Astrocyte (in vitro differentiated cells and primary cell): ENCODE results near the gene TCEAL6. TPM values are rescaled to one million over a fixed set of nuclear protein-coding genes. Genes with fewer than 3 reads are reported as not detected.
"Not testable (repeated sequence)": the region's sequence is repeated elsewhere in the genome, so short reads cannot be mapped to it uniquely, and the experiment has no call there.

ENCODE experiments used
- DNase-seq: peaks from one replicate; pipeline ENCODE4 v3.0.0-alpha.2; 2010; ENCODE audit warnings: low read depth
- FAIRE-seq: peaks from 2 replicates; lab custom pipeline; 2011; peaks lifted over from hg19 to GRCh38; lab: Jason Lieb, UNC
- H2AFZ ChIP-seq: 2 replicates; pipeline ENCODE4 v1.6.0; 2012; ENCODE audit warnings: low read depth, low read length, inconsistent platforms
- H3K27ac ChIP-seq: 2 replicates; pipeline ENCODE4 v1.5.1; 2011; ENCODE audit warnings: low read depth, low read length, inconsistent platforms
- H3K27me3 ChIP-seq: 2 replicates; pipeline ENCODE4 v1.6.0; 2011; ENCODE audit warnings: low read length, inconsistent platforms; ENCODE audit not compliant: insufficient read depth
- H3K36me3 ChIP-seq: 2 replicates; pipeline ENCODE4 v1.5.1; 2011; ENCODE audit warnings: low read length, inconsistent platforms; ENCODE audit not compliant: insufficient read depth
- H3K4me1 ChIP-seq: 2 replicates; pipeline ENCODE4 v1.5.1; 2011; ENCODE audit warnings: low read length, inconsistent platforms; ENCODE audit not compliant: insufficient read depth
- H3K4me2 ChIP-seq: 2 replicates; pipeline ENCODE4 v1.6.0; 2012; ENCODE audit warnings: low read length, inconsistent platforms
- H3K4me3 ChIP-seq: 2 replicates; pipeline ENCODE4 v1.5.1; 2011; ENCODE audit warnings: low read depth, mild to moderate bottlenecking, low read length, inconsistent platforms; ENCODE audit not compliant: insufficient read depth
- H3K79me2 ChIP-seq: 2 replicates; pipeline ENCODE4 v1.6.0; 2012; ENCODE audit warnings: mild to moderate bottlenecking, low read length, inconsistent platforms; ENCODE audit not compliant: insufficient read depth
- H3K9ac ChIP-seq: 2 replicates; pipeline ENCODE4 v1.6.0; 2012; ENCODE audit warnings: mild to moderate bottlenecking, low read length, inconsistent platforms
- H3K9me3 ChIP-seq: 2 replicates; pipeline ENCODE4 v1.5.1; 2012; ENCODE audit warnings: low read depth, mild to moderate bottlenecking, low read length, inconsistent platforms; ENCODE audit not compliant: insufficient read depth
- H4K20me1 ChIP-seq: 2 replicates; pipeline ENCODE4 v1.6.0; 2012; ENCODE audit warnings: low read length, inconsistent platforms; ENCODE audit not compliant: insufficient read depth
- H3K27ac Mint-ChIP-seq: one replicate; pipeline ENCODE4 v1.8.0; 2021; ENCODE audit warnings: mild to moderate bottlenecking, mixed read lengths; ENCODE audit not compliant: unreplicated experiment
- H3K27me3 Mint-ChIP-seq: one replicate; pipeline ENCODE4 v1.8.0; 2021; ENCODE audit warnings: low read depth, mixed read lengths; ENCODE audit not compliant: unreplicated experiment
- H3K36me3 Mint-ChIP-seq: one replicate; pipeline ENCODE4 v1.8.0; 2021; ENCODE audit warnings: low read depth, mixed read lengths; ENCODE audit not compliant: unreplicated experiment
- H3K4me1 Mint-ChIP-seq: one replicate; pipeline ENCODE4 v1.8.0; 2021; ENCODE audit warnings: low read depth, mixed read lengths; ENCODE audit not compliant: unreplicated experiment
- H3K4me3 Mint-ChIP-seq: one replicate; pipeline ENCODE4 v1.8.0; 2021; ENCODE audit warnings: mild to moderate bottlenecking, moderate library complexity, mixed read lengths; ENCODE audit not compliant: unreplicated experiment
- H3K9me3 Mint-ChIP-seq: one replicate; pipeline ENCODE4 v1.8.0; 2021; ENCODE audit warnings: mild to moderate bottlenecking, mixed read lengths; ENCODE audit not compliant: unreplicated experiment
- EZH2 ChIP-seq: IDR thresholded peaks from 2 replicates; pipeline ENCODE4 v1.6.1; 2012; ENCODE audit warnings: mild to moderate bottlenecking, low read length, inconsistent platforms; ENCODE audit not compliant: insufficient read depth
- total RNA-seq: library from RNA; stranded (reverse); gene quantifications from 2 replicates; pipeline ENCODE4 v1.2.1, GENCODE V29; 2021
- TF ChIP-seq, protein P1 (sequence below): IDR thresholded peaks from 2 replicates; pipeline ENCODE4 v1.5.1; 2011; ENCODE audit warnings: low read depth, mild to moderate bottlenecking, inconsistent platforms, low read length, moderate library complexity; ENCODE audit not compliant: insufficient read depth

Gene TCEAL6
- total RNA-seq, 1 donor from 2014 or later, result not detected

DNA sequence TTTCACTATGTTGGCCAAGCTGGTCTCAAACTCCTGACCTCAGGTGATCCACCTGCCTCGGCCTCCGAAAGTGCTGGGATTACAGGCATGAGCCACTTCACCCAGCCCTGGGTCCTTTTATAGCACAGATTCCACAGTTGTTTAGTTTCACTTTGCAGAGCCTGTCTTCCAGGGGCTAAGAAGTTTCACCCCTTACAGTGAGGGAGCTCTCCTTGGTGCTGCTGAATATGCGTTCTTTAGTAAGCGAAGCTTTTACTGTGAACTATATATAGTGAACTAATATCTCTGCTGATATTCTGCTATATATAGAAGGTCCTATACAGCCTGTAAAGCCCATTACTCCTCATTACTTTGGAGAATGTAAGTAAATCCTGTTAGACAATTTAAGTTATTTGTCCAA, 4.2 kb downstream of the TCEAL6 start:
- Histone ChIP-seq H3K27me3 (no peaks in the 10 kb centered on the region), H2AFZ (no peak overlapping the region), H4K20me1 (no peaks in the 10 kb centered on the region), H3K9ac (no peak overlapping the region), H3K79me2 (no peaks in the 10 kb centered on the region), H3K9me3 (no peaks in the 10 kb centered on the region), H3K36me3 (no peaks in the 10 kb centered on the region), H3K4me3 (no peak overlapping the region), H3K4me1 (no peaks in the 10 kb centered on the region), H3K27ac (no peak overlapping the region), H3K4me2 (no peak overlapping the region)
- peaks cover 9% of the 10 kb centered on the region for H3K27me3 Mint-ChIP-seq
- TF ChIP-seq, protein P1, sequence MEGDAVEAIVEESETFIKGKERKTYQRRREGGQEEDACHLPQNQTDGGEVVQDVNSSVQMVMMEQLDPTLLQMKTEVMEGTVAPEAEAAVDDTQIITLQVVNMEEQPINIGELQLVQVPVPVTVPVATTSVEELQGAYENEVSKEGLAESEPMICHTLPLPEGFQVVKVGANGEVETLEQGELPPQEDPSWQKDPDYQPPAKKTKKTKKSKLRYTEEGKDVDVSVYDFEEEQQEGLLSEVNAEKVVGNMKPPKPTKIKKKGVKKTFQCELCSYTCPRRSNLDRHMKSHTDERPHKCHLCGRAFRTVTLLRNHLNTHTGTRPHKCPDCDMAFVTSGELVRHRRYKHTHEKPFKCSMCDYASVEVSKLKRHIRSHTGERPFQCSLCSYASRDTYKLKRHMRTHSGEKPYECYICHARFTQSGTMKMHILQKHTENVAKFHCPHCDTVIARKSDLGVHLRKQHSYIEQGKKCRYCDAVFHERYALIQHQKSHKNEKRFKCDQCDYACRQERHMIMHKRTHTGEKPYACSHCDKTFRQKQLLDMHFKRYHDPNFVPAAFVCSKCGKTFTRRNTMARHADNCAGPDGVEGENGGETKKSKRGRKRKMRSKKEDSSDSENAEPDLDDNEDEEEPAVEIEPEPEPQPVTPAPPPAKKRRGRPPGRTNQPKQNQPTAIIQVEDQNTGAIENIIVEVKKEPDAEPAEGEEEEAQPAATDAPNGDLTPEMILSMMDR, result no peak
- TF ChIP-seq EZH2, result no peak
- no peaks in the 10 kb centered on the region for H3K4me1 Mint-ChIP-seq
- DNase-seq, result no peak
- H3K36me3 Mint-ChIP-seq, result no peaks in the 10 kb centered on the region
- H3K9me3 Mint-ChIP-seq, result no peaks in the 10 kb centered on the region
- no peak for FAIRE-seq
- H3K4me3 Mint-ChIP-seq, result no peak overlapping the region
- no peak overlapping the region for H3K27ac Mint-ChIP-seq

DNA sequence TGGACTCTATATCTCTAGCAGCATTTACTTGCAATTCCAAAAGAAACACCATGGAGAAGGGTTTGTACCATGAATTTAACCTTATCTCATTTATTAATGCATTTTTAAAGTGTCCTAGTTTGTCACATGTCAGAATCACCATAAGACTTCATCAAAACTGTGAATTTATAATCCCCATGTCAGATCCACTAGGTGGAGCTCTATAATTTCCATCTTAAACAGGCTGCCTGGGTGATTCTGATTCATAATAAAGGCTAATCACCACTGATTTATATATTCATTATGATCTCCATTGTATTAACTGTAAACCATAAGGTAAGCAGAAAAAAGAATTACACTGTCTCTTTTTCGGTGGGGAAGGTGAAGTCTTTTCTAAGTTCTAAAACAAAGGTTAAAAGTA, 12.8 kb downstream of the TCEAL6 start:
- H3K9me3 Mint-ChIP-seq, result no peaks in the 10 kb centered on the region
- Histone ChIP-seq H3K4me2 (no peak overlapping the region), H3K9me3 (no peaks in the 10 kb centered on the region), H3K27me3 (no peaks in the 10 kb centered on the region), H4K20me1 (no peaks in the 10 kb centered on the region), H3K4me3 (no peak overlapping the region), H3K27ac (no peak overlapping the region), H3K4me1 (no peaks in the 10 kb centered on the region), H3K9ac (no peak overlapping the region), H3K79me2 (no peaks in the 10 kb centered on the region), H3K36me3 (no peaks in the 10 kb centered on the region), H2AFZ (no peak overlapping the region)
- no peak overlapping the region for H3K27ac Mint-ChIP-seq
- H3K27me3 Mint-ChIP-seq, result peaks cover 29% of the 10 kb centered on the region
- no peak for DNase-seq
- no peak for TF ChIP-seq EZH2
- TF ChIP-seq, protein P1, result no peak
- H3K4me3 Mint-ChIP-seq, result no peak overlapping the region
- FAIRE-seq, result peak; percentile 91
- H3K4me1 Mint-ChIP-seq, result no peaks in the 10 kb centered on the region
- no peaks in the 10 kb centered on the region for H3K36me3 Mint-ChIP-seq

DNA sequence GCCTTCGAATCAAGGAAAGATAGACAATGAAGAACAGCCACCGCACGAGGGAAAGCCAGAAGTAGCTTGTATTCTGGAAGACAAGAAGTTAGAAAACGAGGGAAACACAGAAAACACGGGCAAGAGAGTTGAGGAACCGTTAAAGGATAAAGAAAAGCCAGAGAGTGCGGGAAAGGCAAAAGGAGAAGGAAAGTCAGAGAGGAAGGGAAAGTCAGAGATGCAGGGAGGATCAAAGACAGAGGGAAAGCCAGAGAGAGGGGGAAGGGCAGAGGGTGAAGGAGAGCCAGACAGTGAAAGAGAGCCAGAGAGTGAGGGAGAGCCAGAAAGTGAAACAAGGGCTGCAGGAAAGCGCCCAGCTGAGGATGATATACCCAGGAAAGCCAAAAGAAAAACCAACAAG, 15.4 kb downstream of the TCEAL6 start:
- Histone ChIP-seq H3K9me3 (no peaks in the 10 kb centered on the region), H3K27me3 (no peaks in the 10 kb centered on the region), H3K27ac (no peak overlapping the region), H3K36me3 (no peaks in the 10 kb centered on the region), H3K79me2 (no peaks in the 10 kb centered on the region), H4K20me1 (no peaks in the 10 kb centered on the region), H2AFZ (no peak overlapping the region), H3K4me2 (no peak overlapping the region), H3K9ac (no peak overlapping the region), H3K4me3 (no peak overlapping the region), H3K4me1 (no peaks in the 10 kb centered on the region)
- DNase-seq (no peak), FAIRE-seq (peak; percentile 26)
- TF ChIP-seq EZH2, result no peak
- TF ChIP-seq, protein P1, result no peak
- Mint-ChIP-seq H3K9me3 (no peaks in the 10 kb centered on the region), H3K36me3 (no peaks in the 10 kb centered on the region), H3K27me3 (peaks cover 33% of the 10 kb centered on the region), H3K4me3 (peak overlapping the region; percentile 20), H3K4me1 (no peaks in the 10 kb centered on the region), H3K27ac (no peak overlapping the region)

DNA sequence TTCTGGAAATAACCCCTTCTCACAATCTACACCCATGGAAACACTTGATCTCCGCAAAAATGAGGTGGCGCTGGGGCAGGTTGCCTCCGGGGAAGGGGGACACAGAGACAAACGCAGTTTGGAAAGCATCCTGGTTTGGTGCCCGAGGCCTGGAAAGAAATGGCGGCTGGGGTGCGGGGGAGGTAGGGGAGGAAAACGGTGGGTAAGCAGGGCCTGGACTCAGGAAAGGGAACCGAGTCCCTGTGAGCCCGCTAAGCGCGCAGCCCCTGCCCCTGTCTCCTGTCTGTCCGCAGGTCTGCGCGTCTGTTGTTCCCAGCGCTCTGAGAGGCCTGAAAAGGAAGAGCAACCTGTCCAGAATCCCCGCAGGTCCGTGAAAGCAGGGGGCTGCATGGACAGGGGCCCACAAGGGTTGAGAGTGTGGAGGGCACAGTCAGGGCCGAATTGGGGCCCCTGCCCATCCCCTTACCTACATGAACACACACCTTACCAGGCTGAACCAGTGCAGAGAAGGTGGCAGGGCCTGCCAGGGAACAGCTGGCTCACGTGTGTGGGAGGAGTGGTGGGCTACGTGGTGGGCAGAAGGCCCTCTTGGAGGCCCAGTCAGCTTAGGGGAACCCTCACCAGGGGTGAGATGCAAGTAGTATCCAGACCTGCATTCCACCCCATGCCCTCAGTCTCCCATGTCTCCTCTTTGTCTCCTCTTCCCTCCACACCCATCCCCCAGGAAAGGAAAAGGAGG, 16.0 kb downstream of the TCEAL6 start:
- H2AFZ ChIP-seq, DNase-seq, H3K4me3 ChIP-seq, H3K4me1 ChIP-seq, H3K36me3 ChIP-seq, H4K20me1 ChIP-seq, H3K4me1 Mint-ChIP-seq, H3K27ac ChIP-seq, H3K27ac Mint-ChIP-seq, H3K9ac ChIP-seq, H3K9me3 ChIP-seq, H3K9me3 Mint-ChIP-seq, H3K36me3 Mint-ChIP-seq, H3K4me2 ChIP-seq, H3K79me2 ChIP-seq, H3K27me3 ChIP-seq, FAIRE-seq: not testable (repeated sequence)
- Mint-ChIP-seq H3K27me3 (peaks cover 33% of the 10 kb centered on the region), H3K4me3 (peak overlapping the region; percentile 57)
